GM06990 (cell line): Measurements from ENCODE around the gene CBARP.
"Not testable (repeated sequence)": the region's sequence is repeated elsewhere in the genome, so short reads cannot be mapped to it uniquely, and the experiment has no call there.

Experiments used
- DNase-seq: peaks from one replicate; pipeline ENCODE4 v3.0.0-alpha.2; 2011; ENCODE audit not compliant: insufficient read length; ENCODE audit errors: extremely low read depth
- H3K27me3 ChIP-seq: replicated peaks from 2 replicates; pipeline ENCODE4 v1.6.0; 2011; ENCODE audit warnings: low read length; ENCODE audit not compliant: control insufficient read depth, insufficient read depth
- H3K36me3 ChIP-seq: 2 replicates; pipeline ENCODE4 v1.5.1; 2011; ENCODE audit warnings: low read length; ENCODE audit not compliant: control insufficient read depth, insufficient read depth
- H3K4me3 ChIP-seq: replicated peaks from 2 replicates; pipeline ENCODE4 v1.5.1; 2011; ENCODE audit warnings: low read depth, mild to moderate bottlenecking, control low read depth, low read length
- TF ChIP-seq, protein P1 (sequence below): IDR thresholded peaks from 2 replicates; pipeline ENCODE4 v1.5.1; 2011; ENCODE audit warnings: low read length, control low read depth, mild to moderate bottlenecking, inconsistent platforms; ENCODE audit not compliant: insufficient read depth, poor library complexity, severe bottlenecking

Gene CBARP

GRCh38 chr19:1206150-1206863, 31.5 kb downstream of the CBARP start:
- peak overlapping the region; percentile 89 for H3K4me3 ChIP-seq
- no peaks in the 10 kb centered on the region for H3K27me3 ChIP-seq
- TF ChIP-seq, protein P1, sequence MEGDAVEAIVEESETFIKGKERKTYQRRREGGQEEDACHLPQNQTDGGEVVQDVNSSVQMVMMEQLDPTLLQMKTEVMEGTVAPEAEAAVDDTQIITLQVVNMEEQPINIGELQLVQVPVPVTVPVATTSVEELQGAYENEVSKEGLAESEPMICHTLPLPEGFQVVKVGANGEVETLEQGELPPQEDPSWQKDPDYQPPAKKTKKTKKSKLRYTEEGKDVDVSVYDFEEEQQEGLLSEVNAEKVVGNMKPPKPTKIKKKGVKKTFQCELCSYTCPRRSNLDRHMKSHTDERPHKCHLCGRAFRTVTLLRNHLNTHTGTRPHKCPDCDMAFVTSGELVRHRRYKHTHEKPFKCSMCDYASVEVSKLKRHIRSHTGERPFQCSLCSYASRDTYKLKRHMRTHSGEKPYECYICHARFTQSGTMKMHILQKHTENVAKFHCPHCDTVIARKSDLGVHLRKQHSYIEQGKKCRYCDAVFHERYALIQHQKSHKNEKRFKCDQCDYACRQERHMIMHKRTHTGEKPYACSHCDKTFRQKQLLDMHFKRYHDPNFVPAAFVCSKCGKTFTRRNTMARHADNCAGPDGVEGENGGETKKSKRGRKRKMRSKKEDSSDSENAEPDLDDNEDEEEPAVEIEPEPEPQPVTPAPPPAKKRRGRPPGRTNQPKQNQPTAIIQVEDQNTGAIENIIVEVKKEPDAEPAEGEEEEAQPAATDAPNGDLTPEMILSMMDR, result no peak
- H3K36me3 ChIP-seq, result peaks cover 4% of the 10 kb centered on the region
- DNase-seq, result peak; percentile 34

DNA sequence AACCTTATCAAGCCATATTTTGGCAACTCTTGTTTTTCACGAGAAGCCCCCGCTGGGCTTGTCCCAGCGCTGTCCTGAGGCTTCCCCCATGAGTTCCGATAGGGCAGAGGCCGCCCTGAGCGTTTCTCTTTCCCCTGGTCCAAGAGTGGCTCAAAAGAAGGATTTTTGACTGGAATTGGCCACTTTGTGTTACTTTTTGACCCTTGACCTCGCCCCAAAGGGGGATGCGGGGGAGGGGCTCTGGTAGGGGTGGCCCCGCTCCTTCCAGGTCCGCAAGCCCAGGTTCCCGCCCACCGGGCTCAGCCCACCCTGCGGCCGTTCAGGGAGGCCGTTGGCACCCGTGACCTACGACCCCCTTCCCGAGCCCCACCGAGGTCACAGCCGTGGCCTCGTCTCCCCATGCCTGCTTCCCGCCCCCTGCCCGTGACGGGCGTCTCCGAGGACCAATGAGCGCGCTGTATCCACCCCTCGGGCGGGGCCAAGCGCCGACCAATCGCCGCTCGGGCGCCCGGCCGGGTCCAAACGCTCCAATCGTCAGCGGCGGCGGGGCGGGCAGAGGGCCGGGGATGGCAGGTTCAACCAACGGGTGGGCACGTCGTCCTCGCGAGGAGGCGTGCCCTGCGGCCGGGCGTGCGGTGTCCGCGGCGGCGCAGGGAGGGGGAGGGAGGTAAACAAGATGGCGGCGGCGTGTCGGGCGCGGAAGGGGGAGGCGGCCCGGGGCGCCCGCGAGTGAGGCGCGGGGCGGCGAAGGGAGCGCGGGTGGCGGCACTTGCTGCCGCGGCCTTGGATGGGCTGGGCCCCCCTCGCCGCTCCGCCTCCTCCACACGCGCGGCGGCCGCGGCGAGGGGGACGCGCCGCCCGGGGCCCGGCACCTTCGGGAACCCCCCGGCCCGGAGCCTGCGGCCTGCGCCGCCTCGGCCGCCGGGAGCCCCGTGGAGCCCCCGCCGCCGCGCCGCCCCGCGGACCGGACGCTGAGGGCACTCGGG, 32.4 kb downstream of the CBARP start, which contains the start of gene STK11:
Gene STK11 (plus strand): TSS at position 665 of the 986 bp plus-strand sequence. CDS start 1,136 bp downstream, outside the sequence.
- TF ChIP-seq, protein P1, result no peak
- H3K36me3 ChIP-seq, result peaks cover 2% of the 10 kb centered on the region; the same call in 1 of the 2 replicates
- DNase-seq, result peak; percentile 99

GRCh38 chr19:1200614-1201013, 37.2 kb downstream of the CBARP start:
- H3K4me3 ChIP-seq, H3K36me3 ChIP-seq, H3K27me3 ChIP-seq, DNase-seq: not testable (repeated sequence)

More for the DNA sequence above, 32.4 kb downstream of the CBARP start, which contains the start of gene STK11:
- Histone ChIP-seq H3K4me3 (peak within 1 kb of the TSS; percentile 89), H3K27me3 (no peaks in the 10 kb centered on the region)

DNA sequence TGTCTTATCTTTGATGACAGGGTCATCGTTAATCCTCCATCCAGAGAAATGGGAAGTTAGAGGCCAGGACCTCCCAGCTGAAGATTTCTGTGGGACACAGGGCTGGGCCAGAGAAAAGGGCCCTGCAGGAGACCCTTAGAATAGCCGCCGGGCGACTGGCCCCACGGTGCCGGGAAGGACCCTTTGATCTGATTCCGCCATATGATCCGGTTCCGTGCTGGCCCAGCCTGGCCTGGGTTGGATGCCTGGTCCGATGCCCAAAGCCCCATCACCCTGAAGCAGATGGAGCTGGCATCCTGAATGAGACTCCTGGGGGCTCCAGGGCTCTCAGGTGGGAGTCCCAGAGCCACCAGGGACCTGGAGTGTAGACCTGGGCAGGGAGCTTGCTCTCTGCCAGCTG, 38.3 kb downstream of the CBARP start:
- TF ChIP-seq, protein P1, result no peak
- H3K36me3 ChIP-seq, result no peaks in the 10 kb centered on the region
- DNase-seq, result no peak
- H3K27me3 ChIP-seq, result no peaks in the 10 kb centered on the region
- no peak overlapping the region for H3K4me3 ChIP-seq

- no peak for DNase-seq
- H3K4me3 ChIP-seq, result no peak overlapping the region
Observed at GRCh38 chr19:1189419-1189818, 48.4 kb downstream of the CBARP start.

More at GRCh38 chr19:1189419-1189818, 48.4 kb downstream of the CBARP start:
- TF ChIP-seq, protein P1, result no peak
- Histone ChIP-seq H3K27me3 (no peaks in the 10 kb centered on the region), H3K36me3 (no peaks in the 10 kb centered on the region)
